ENCODE measurements around the gene SERGEF.

SERGEF gene

GRCh38 chr11:17948296-17948695 is 64.6 kb downstream of the SERGEF start:
- no peak for TF ChIP-seq CTCF (IDR thresholded peaks at IDR 0.05)

- no peak for TF ChIP-seq CTCF (IDR thresholded peaks at IDR 0.05)
These were observed 73.3 kb downstream of the SERGEF start for GRCh38 chr11:17939542-17939941.

- no peak for TF ChIP-seq CTCF (IDR thresholded peaks at IDR 0.05)
These were observed 76.1 kb downstream of the SERGEF start for GRCh38 chr11:17936790-17937189.

- TF ChIP-seq CTCF (IDR thresholded peaks at IDR 0.05), result no peak
These were observed 78.7 kb downstream of the SERGEF start for GRCh38 chr11:17934194-17934593.

GRCh38 chr11:17933708-17934107 is 79.1 kb downstream of the SERGEF start:
- no peak for TF ChIP-seq CTCF (IDR thresholded peaks at IDR 0.05)

GRCh38 chr11:17932472-17932871 is 80.4 kb downstream of the SERGEF start:
- TF ChIP-seq CTCF (IDR thresholded peaks at IDR 0.05), result no peak

GRCh38 chr11:17931595-17931994 is 81.3 kb downstream of the SERGEF start:
- no peak for TF ChIP-seq CTCF (IDR thresholded peaks at IDR 0.05)

GRCh38 chr11:17930544-17931125 is 82.2 kb downstream of the SERGEF start:
- TF ChIP-seq CTCF (IDR thresholded peaks at IDR 0.05), result no peak
